K562 (cell line): ENCODE results near the gene HSF2BP. TPM values are rescaled to one million over a fixed set of nuclear protein-coding genes. Genes with fewer than 3 reads are reported as not detected.

Experiments used
- ATAC-seq: fragments of 200-7000 bp; cut with Tn5 transposase; 3 replicates; pipeline ENCODE4 v1.9.1; 2020; ENCODE audit warnings: moderate library complexity
- BruUV-seq: library from RNA; stranded (reverse); fragments of 400-500 nt; replicated peaks from 2 replicates; lab custom pipeline; 2021; lab: Mats Ljungman, UMichigan
- CTCF ChIA-PET: fragments of 300-600 bp; formaldehyde crosslinking; extraction: SDS; loops from one replicate; lab custom pipeline; 2021; ENCODE audit warnings: low intra/inter-chr PET ratio; lab: Yijun Ruan, JAX
- POLR2A ChIA-PET: fragments of 300-600, 350-650 bp; sonication (Branson Sonifier 250); formaldehyde crosslinking; extraction: SDS; loops from one replicate; lab custom pipeline; 2021; ENCODE audit warnings: antibody characterized with exemption, inconsistent platforms; lab: Yijun Ruan, JAX
- DNase-seq, 4 experiments: peaks; one replicate each; pipeline versions ENCODE4 v3.0.0 to v3.0.0-alpha.2; 2011 to 2018; ENCODE audit warnings: low spot score in 3 of 4, mixed read lengths in 3 of 4; ENCODE audit errors: extremely low read depth in 1 of 4
- FAIRE-seq: peaks from 2 replicates; lab custom pipeline; 2011; peaks lifted over from hg19 to GRCh38; lab: Jason Lieb, UNC
- H2AFZ ChIP-seq: 2 replicates; pipeline ENCODE4 v1.6.0; 2011; ENCODE audit warnings: low read depth, low read length, control low read depth, inconsistent platforms
- H3K27ac ChIP-seq: fragments of 200-600 bp; 3 replicates; pipeline ENCODE4 v1.8.0; 2011; ENCODE audit warnings: low read depth, mild to moderate bottlenecking, control low read depth, inconsistent platforms, low read length, moderate library complexity, mixed read lengths; ENCODE audit errors: extremely low read depth
- H3K27me3 ChIP-seq, 2 experiments: fragments of 300-600 bp in 1 of 2; 2 replicates in 1 of 2; 3 replicates in 1 of 2; pipeline versions ENCODE4 v1.6.0 to v1.8.0; 2011; ENCODE audit warnings: inconsistent platforms in 2 of 2, low read length in 2 of 2, mild to moderate bottlenecking in 1 of 2, mixed read lengths in 1 of 2, moderate library complexity in 1 of 2; ENCODE audit not compliant: control insufficient read depth in 2 of 2, insufficient read depth in 2 of 2
- H3K36me3 ChIP-seq: fragments of 300-600 bp; 3 replicates; pipeline ENCODE4 v1.8.0; 2011; ENCODE audit warnings: mild to moderate bottlenecking, low read length, inconsistent platforms; ENCODE audit not compliant: control insufficient read depth, insufficient read depth
- H3K4me1 ChIP-seq, 2 experiments: fragments of 200-600 bp in 1 of 2; replicated peaks in 1 of 2; 2 replicates in 1 of 2; 3 replicates in 1 of 2; pipeline versions ENCODE4 v1.5.1 to v1.8.0; 2011; ENCODE audit warnings: inconsistent platforms in 2 of 2, low read length in 2 of 2, mild to moderate bottlenecking in 1 of 2, mixed read lengths in 1 of 2, moderate library complexity in 1 of 2; ENCODE audit not compliant: control insufficient read depth in 2 of 2, insufficient read depth in 2 of 2
- H3K4me2 ChIP-seq: 2 replicates; pipeline ENCODE4 v1.6.1; 2011; ENCODE audit warnings: low read length, control low read depth, inconsistent platforms, mixed read lengths; ENCODE audit not compliant: insufficient read depth
- H3K4me3 ChIP-seq: fragments of 200-600 bp; sonication (generic), shearing (Covaris generic); 2 replicates; pipeline ENCODE4 v1.5.1; 2016; ENCODE audit warnings: control low read depth, inconsistent platforms
- H3K79me2 ChIP-seq: fragments of 200-600 bp; 3 replicates; pipeline ENCODE4 v1.8.0; 2011; ENCODE audit warnings: low read length, inconsistent platforms; ENCODE audit not compliant: control insufficient read depth, insufficient read depth
- H3K9ac ChIP-seq, 2 experiments: 2 replicates each; pipeline versions ENCODE4 v1.6.0 to v1.6.1; 2011; ENCODE audit warnings: low read depth in 2 of 2, low read length in 2 of 2, control low read depth in 1 of 2, inconsistent platforms in 1 of 2, mild to moderate bottlenecking in 1 of 2, mixed read lengths in 1 of 2; ENCODE audit not compliant: insufficient read depth in 1 of 2
- H3K9me1 ChIP-seq: one replicate; pipeline ENCODE4 v1.6.0; 2011; ENCODE audit warnings: inconsistent platforms, mild to moderate bottlenecking, low read length, moderate library complexity; ENCODE audit not compliant: control insufficient read depth, insufficient read depth
- H3K9me3 ChIP-seq: replicated peaks from 2 replicates; pipeline ENCODE4 v1.5.1; 2011; ENCODE audit warnings: low read depth, low read length, inconsistent platforms; ENCODE audit not compliant: control insufficient read depth, insufficient read depth
- H4K20me1 ChIP-seq: replicated peaks from 2 replicates; pipeline ENCODE4 v1.6.1; 2011; ENCODE audit warnings: low read length, inconsistent platforms, mixed read lengths; ENCODE audit not compliant: control insufficient read depth, insufficient read depth
- E2F5 ChIP-seq: sonication (generic); formaldehyde crosslinking; IDR thresholded peaks from 2 replicates; pipeline ENCODE4 v1.8.0; 2022; ENCODE audit warnings: mild to moderate bottlenecking, missing genetic modification reagents
- POLR2B ChIP-seq: fragments of 450-650 bp; IDR thresholded peaks from 2 replicates; pipeline ENCODE4 v1.6.1; 2018; ENCODE audit warnings: low read depth; ENCODE audit not compliant: partially characterized antibody
- THAP7 ChIP-seq: fragments of 250-450 bp; sonication (Bioruptor Pico); IDR thresholded peaks from 2 replicates; pipeline ENCODE4 v1.5.0; 2021
- WGBS: fragments of 100-300 bp; shearing (Covaris generic); methylation state at CpG from one replicate; pipeline ENCODE4 v1.1.6; 2016; ENCODE audit warnings: low coverage, mixed read lengths; ENCODE audit not compliant: insufficient coverage; ENCODE audit errors: missing lambda C conversion rate; 5-methylcytosine and 5-hydroxymethylcytosine counted together
- in situ Hi-C: fragments of 300-500 bp; cut with MboI; formaldehyde crosslinking; loops from 4 replicates; pipeline ENCODE4 v1.15.0; 2018; ENCODE audit warnings: inconsistent platforms, mixed read lengths
- intact Hi-C: fragments of 100-400 bp; cut with micrococcal nuclease; formaldehyde crosslinking; loops from 2 replicates; pipeline ENCODE4 v1.14.2; 2022
- polyA plus RNA-seq, 8 experiments: library from polyadenylated mRNA; depleted of rRNA in 4 of 8; stranded (reverse) in 5 of 8; unstranded in 3 of 8; fragments of >200 nt; fragmentation: Nextera tagmentation in 2 of 8; fragmentation: Illumina TruSeq in 1 of 8; extraction: Ambion mirVana in 2 of 8; extraction: Trizol in 1 of 8; gene quantifications; 2 replicates each; pipeline versions ENCODE4 v1.2.1 to v1.2.3, GENCODE V29; 2011 to 2014; ENCODE audit warnings: inconsistent platforms in 1 of 8, missing spikeins in 1 of 8
- total RNA-seq, 7 experiments: library from RNA; depleted of rRNA in 6 of 7; stranded (reverse); fragments of >200 nt in 6 of 7; fragmentation: Illumina TruSeq in 2 of 7; extraction: Trizol in 2 of 7; gene quantifications; 2 replicates each; pipeline versions ENCODE4 v1.2.1 to v1.2.3, GENCODE V29; 2011 to 2021; ENCODE audit warnings: low replicate concordance in 1 of 7

HSF2BP gene
- total and polyA plus RNA-seq, 9 of the 15 experiments (the other 6 are each of a cell fraction or from before 2014, with no cell fraction given), result 0.04 to 0.57 (median 0.20) TPM; not detected in 2

- POLR2A ChIA-PET, result interaction anchor here (0.6 to 1.5 kb wide), 3 partner anchors 11 to 21 kb away, joined by 3 to 6 read pairs (median 5); no protein-coding TSS in a partner anchor
- no peaks in the 10 kb centered on the region for H3K36me3 ChIP-seq
- no peak for FAIRE-seq
- H3K9me3 ChIP-seq, result no peaks in the 10 kb centered on the region
- H3K79me2 ChIP-seq, result no peaks in the 10 kb centered on the region
- BruUV-seq, result no TSS peak
- no peaks in the 10 kb centered on the region for H3K9me1 ChIP-seq
- H2AFZ ChIP-seq, result peak overlapping the region; percentile 69
- peaks cover 23 to 43% of the 10 kb centered on the region in 2 experiments; a peak in 4 of 5 replicates for H3K4me1 ChIP-seq
- no peaks in the 10 kb centered on the region; a peak in 1 of 5 replicates for H3K27me3 ChIP-seq
- peak overlapping the region; percentile 23; the same call in 1 of the 2 replicates for H3K4me2 ChIP-seq
- no peak overlapping the region for H3K4me3 ChIP-seq
- ATAC-seq, result no peak
- WGBS, result 66% methylated on average over 11 of the region's 12 CpGs
- no peak for TF ChIP-seq POLR2B
- no peak for TF ChIP-seq E2F5
- TF ChIP-seq THAP7 (CRISPR knock-in tag), result no peak
- DNase-seq, result no peak
- no peaks in the 10 kb centered on the region for H4K20me1 ChIP-seq
- intact Hi-C loops, result no loop called here
- peak overlapping the region in 1 of 2 experiments; percentile 80; a peak in 2 of 4 replicates for H3K9ac ChIP-seq
- in situ Hi-C loops, result no loop called here
- H3K27ac ChIP-seq, result no peak overlapping the region
- CTCF ChIA-PET, result no interaction called here
Measured at GRCh38 chr21:43702785-43703034, 43.4 kb upstream of the HSF2BP start.
